KOPT-K1 (cell line): ENCODE data around the gene STARD7.

Experiments used
- H3K27ac ChIP-seq: fragments of 200-600 bp; sonication (generic); 2 replicates; pipeline ENCODE4 v1.5.1; 2016; ENCODE audit warnings: antibody characterized with exemption, mild to moderate bottlenecking, low read depth, low read length; ENCODE audit not compliant: poor library complexity, severe bottlenecking
- H3K36me3 ChIP-seq: fragments of 200-600 bp; sonication (generic); 2 replicates; pipeline ENCODE4 v1.5.1; 2017; ENCODE audit warnings: antibody characterized with exemption, mild to moderate bottlenecking, low read length, moderate library complexity; ENCODE audit not compliant: insufficient read depth
- H3K9me3 ChIP-seq: fragments of 200-600 bp; sonication (generic); 2 replicates; pipeline ENCODE4 v1.5.1; 2017; ENCODE audit warnings: antibody characterized with exemption, low read length, mild to moderate bottlenecking; ENCODE audit not compliant: insufficient read depth, poor library complexity, severe bottlenecking

STARD7 gene

GRCh38 chr2:96135171-96135570 lies 73.5 kb downstream of the STARD7 start:
- H3K36me3 ChIP-seq, result no peaks in the 10 kb centered on the region
- no peak overlapping the region for H3K27ac ChIP-seq
- no peaks in the 10 kb centered on the region for H3K9me3 ChIP-seq
